RWPE1 (cell line): ENCODE results near the gene LPAR5.

Experiments
- CTCF ChIA-PET: fragments of 350-600 bp; sonication (Branson Sonifier 250); formaldehyde crosslinking; extraction: SDS; loops from one replicate; lab custom pipeline; 2021; lab: Yijun Ruan, JAX
- POLR2A ChIA-PET: fragments of 400-600 bp; formaldehyde crosslinking; extraction: SDS; loops from one replicate; lab custom pipeline; 2020; ENCODE audit warnings: antibody characterized with exemption; ENCODE audit not compliant: low non-redundant PET; lab: Yijun Ruan, JAX
- DNase-seq: peaks from one replicate; pipeline ENCODE4 v3.0.0; 2012; ENCODE audit warnings: low spot score
- H3K27ac ChIP-seq: fragments of 450-650 bp; 2 replicates; pipeline ENCODE4 v1.5.1; 2017
- CTCF ChIP-seq: fragments of 450-650 bp; conservative IDR thresholded peaks from 2 replicates; pipeline ENCODE4 v1.5.1; 2017; ENCODE audit warnings: low read depth, mild to moderate bottlenecking

LPAR5 gene

DNA sequence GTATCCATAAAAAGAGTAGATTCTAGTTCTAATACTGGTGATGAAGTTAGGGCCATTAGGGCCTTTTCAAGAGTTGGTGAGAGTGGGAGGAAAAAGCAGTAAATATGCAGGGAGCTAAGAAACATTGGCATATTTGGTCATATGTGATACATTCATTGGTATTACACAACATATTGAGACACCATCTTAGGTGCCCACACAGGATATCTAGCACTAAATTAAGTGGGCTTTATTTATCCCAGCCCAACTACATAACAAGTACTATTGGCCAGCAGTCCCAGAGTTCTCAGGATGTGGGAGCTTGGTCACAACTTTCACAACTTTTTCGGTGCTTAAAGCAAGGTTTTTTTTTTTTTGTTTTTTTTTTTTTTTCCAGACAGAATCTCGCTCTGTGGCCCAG is 29.1 kb upstream of the LPAR5 start:
- POLR2A ChIA-PET = no interaction called here
- TF ChIP-seq CTCF = no peak
- no peak overlapping the region for H3K27ac ChIP-seq
- CTCF ChIA-PET = interaction anchor here (0.6 kb wide), 1 partner anchor 257 kb away, joined by 3 read pairs; no protein-coding TSS in a partner anchor
- no peak for DNase-seq

GRCh38 chr12:6662906-6663742 is 27.4 kb upstream of the LPAR5 start, which contains the start of gene ING4:
Gene ING4 (minus strand): TSS chr12:6663119. CDS start chr12:6663101, 18 bp downstream.
- DNase-seq = peak; percentile 97
- POLR2A ChIA-PET = no interaction called here
- CTCF ChIA-PET = no interaction called here
- peak within 1 kb of the TSS; percentile 69 for H3K27ac ChIP-seq
- TF ChIP-seq CTCF = no peak

DNA sequence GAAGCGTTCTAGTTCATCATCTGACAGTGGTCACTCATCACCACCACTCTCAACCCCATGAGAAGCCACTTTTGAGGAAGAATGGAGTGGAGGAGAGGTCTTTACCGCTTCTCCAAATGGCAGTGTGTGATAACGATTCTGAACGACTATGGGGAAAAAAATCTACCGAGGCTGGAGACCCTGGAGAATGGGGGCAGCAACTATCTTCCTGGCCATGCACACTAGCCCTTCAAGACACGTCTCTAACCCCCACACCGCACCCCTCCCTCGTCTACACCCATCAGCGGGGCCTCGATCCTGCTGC is 26.8 kb upstream of the LPAR5 start:
- peak overlapping the region; percentile 69 for H3K27ac ChIP-seq

GRCh38 chr12:6653987-6654386 is 18.2 kb upstream of the LPAR5 start:
- DNase-seq = no peak
- CTCF ChIA-PET = interaction anchor here (0.6 kb wide), 1 partner anchor 14 kb away, joined by 3 read pairs; no protein-coding TSS in a partner anchor
- no peak overlapping the region for H3K27ac ChIP-seq
- TF ChIP-seq CTCF = no peak
- POLR2A ChIA-PET = no interaction called here

More for the DNA sequence above, 26.8 kb upstream of the LPAR5 start:
- CTCF ChIA-PET = no interaction called here
- POLR2A ChIA-PET = no interaction called here
- peak; percentile 56 for DNase-seq
- TF ChIP-seq CTCF = no peak

DNA sequence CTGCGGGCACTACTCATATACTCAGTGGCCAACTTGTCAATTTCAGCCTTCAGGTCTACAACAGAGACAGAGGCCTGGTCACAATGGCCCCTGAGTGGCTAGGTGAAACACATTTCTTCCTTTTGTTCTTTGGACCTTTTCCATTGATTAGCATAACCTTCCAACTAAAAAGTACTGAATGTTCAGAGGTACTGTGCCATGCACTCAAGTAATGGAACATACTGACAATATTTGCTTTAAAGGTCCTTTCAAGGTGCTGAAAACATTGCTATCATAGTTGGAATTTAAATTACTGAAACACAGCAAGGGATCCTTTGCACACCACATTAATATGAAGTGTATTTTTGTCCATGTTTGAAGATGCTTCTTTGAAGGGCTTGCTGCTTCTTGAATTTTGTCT is 17.6 kb upstream of the LPAR5 start:
- ChIA-PET POLR2A (no interaction called here), CTCF (interaction anchor here (0.6 to 0.7 kb wide), 2 partner anchors 9 to 435 kb away, joined by 3 to 5 read pairs; no protein-coding TSS in a partner anchor)
- no peak for DNase-seq
- H3K27ac ChIP-seq = no peak overlapping the region
- no peak for TF ChIP-seq CTCF

GRCh38 chr12:6652391-6652790 is 16.6 kb upstream of the LPAR5 start:
- ChIA-PET CTCF (interaction anchor here (0.6 to 0.7 kb wide), 2 partner anchors 17 to 183 kb away, joined by 4 read pairs; no protein-coding TSS in a partner anchor), POLR2A (no interaction called here)
- no peak for TF ChIP-seq CTCF
- no peak overlapping the region for H3K27ac ChIP-seq
- no peak for DNase-seq
